ENCODE measurements around the gene SMOC2. TPM values are rescaled to one million over a fixed set of nuclear protein-coding genes. Genes with fewer than 3 reads are reported as not detected.

SMOC2 gene
- polyA plus RNA-seq, 1 of the 3 experiments (the other 2 are of a cell fraction): not detected

- H4K20me1 ChIP-seq (ENCODE audit: insufficient read depth): no peaks in the 10 kb centered on the region
- H3K27ac ChIP-seq (ENCODE audit: low read depth in 2 of 2, low read length in 1 of 2): no peak overlapping the region
- H2AFZ ChIP-seq (ENCODE audit: low read depth): no peak overlapping the region
- H3K9me2 ChIP-seq: no peaks in the 10 kb centered on the region; the same call in 1 of the 2 replicates
- no peak overlapping the region for H3K4me2 ChIP-seq
- no peaks in the 10 kb centered on the region for H3F3A ChIP-seq (replicated peaks; ENCODE audit: insufficient read depth)
- H3K27me3 ChIP-seq (ENCODE audit: insufficient read depth): no peaks in the 10 kb centered on the region
- no peaks in the 10 kb centered on the region for H3K36me3 ChIP-seq (replicated peaks in 1 of 2; ENCODE audit: control insufficient read depth in 1 of 2, insufficient read depth in 2 of 2, low read length in 1 of 2)
- H3K9ac ChIP-seq: no peak overlapping the region
- ChIA-PET POLR2A (no interaction called here), CTCF (no interaction called here)
- no peak for DNase-seq
- H3K4me1 ChIP-seq (ENCODE audit: control insufficient read depth in 1 of 2, insufficient read depth in 2 of 2, low read depth in 1 of 2, low read length in 1 of 2): peaks cover 0 to 7% of the 10 kb centered on the region in 2 experiments; a peak in 1 of 4 replicates
- no peak overlapping the region for H3K4me3 ChIP-seq (ENCODE audit: low read depth in 2 of 2, low read length in 1 of 2)
- TF ChIP-seq USF2 (IDR thresholded peaks at IDR 0.05; ENCODE audit: borderline replicate concordance, low read depth, low read length) (no peak), EZH2phosphoT487 (IDR thresholded peaks at IDR 0.05; ENCODE audit: borderline replicate concordance, low read depth) (no peak), PBX3 (IDR thresholded peaks at IDR 0.05) (no peak), POLR2AphosphoS5 (IDR thresholded peaks at IDR 0.05; ENCODE audit: low read depth, low read length) (no peak), CHD2 (IDR thresholded peaks at IDR 0.05; ENCODE audit: low read length, partially characterized antibody) (no peak)
- TF ChIP-seq, protein P1, sequence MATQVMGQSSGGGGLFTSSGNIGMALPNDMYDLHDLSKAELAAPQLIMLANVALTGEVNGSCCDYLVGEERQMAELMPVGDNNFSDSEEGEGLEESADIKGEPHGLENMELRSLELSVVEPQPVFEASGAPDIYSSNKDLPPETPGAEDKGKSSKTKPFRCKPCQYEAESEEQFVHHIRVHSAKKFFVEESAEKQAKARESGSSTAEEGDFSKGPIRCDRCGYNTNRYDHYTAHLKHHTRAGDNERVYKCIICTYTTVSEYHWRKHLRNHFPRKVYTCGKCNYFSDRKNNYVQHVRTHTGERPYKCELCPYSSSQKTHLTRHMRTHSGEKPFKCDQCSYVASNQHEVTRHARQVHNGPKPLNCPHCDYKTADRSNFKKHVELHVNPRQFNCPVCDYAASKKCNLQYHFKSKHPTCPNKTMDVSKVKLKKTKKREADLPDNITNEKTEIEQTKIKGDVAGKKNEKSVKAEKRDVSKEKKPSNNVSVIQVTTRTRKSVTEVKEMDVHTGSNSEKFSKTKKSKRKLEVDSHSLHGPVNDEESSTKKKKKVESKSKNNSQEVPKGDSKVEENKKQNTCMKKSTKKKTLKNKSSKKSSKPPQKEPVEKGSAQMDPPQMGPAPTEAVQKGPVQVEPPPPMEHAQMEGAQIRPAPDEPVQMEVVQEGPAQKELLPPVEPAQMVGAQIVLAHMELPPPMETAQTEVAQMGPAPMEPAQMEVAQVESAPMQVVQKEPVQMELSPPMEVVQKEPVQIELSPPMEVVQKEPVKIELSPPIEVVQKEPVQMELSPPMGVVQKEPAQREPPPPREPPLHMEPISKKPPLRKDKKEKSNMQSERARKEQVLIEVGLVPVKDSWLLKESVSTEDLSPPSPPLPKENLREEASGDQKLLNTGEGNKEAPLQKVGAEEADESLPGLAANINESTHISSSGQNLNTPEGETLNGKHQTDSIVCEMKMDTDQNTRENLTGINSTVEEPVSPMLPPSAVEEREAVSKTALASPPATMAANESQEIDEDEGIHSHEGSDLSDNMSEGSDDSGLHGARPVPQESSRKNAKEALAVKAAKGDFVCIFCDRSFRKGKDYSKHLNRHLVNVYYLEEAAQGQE (IDR thresholded peaks at IDR 0.05; ENCODE audit: low read depth, low read length): no peak
- no peaks in the 10 kb centered on the region for H3K9me3 ChIP-seq
- 52% methylated on average over 13 of the region's 14 CpGs for WGBS (ENCODE audit: low lambda C conversion rate)
- no peaks in the 10 kb centered on the region for H3K79me2 ChIP-seq (ENCODE audit: insufficient read depth)
These were observed 12.7 kb upstream of the SMOC2 start for GRCh38 chr6:168428052-168428826.

GRCh38 chr6:168428863-168429262, 12.1 kb upstream of the SMOC2 start:
- POLR2A ChIA-PET: no interaction called here

More at GRCh38 chr6:168428863-168429262, 12.1 kb upstream of the SMOC2 start:
- no peaks in the 10 kb centered on the region for H3K9me3 ChIP-seq
- CTCF ChIA-PET: no interaction called here
- no peaks in the 10 kb centered on the region for H3K27me3 ChIP-seq (ENCODE audit: insufficient read depth)
- no peaks in the 10 kb centered on the region for H3K79me2 ChIP-seq (ENCODE audit: insufficient read depth)
- no peak overlapping the region for H2AFZ ChIP-seq (ENCODE audit: low read depth)
- TF ChIP-seq ZBTB33 (IDR thresholded peaks at IDR 0.05; ENCODE audit: borderline replicate concordance, low read depth) (no peak), FOXJ3 (CRISPR knock-in tag; IDR thresholded peaks at IDR 0.05) (no peak), RFX5 (IDR thresholded peaks at IDR 0.05; ENCODE audit: low read length) (no peak), CHD2 (IDR thresholded peaks at IDR 0.05; ENCODE audit: low read length, partially characterized antibody) (no peak), GATA2 (CRISPR knock-in tag; IDR thresholded peaks at IDR 0.05) (no peak)
- H3K4me3 ChIP-seq (ENCODE audit: low read depth in 2 of 2, low read length in 1 of 2): no peak overlapping the region
- H3K4me1 ChIP-seq (ENCODE audit: control insufficient read depth in 1 of 2, insufficient read depth in 2 of 2, low read depth in 1 of 2, low read length in 1 of 2): peaks cover 0 to 7% of the 10 kb centered on the region in 2 experiments; a peak in 1 of 4 replicates
- H3K27ac ChIP-seq (ENCODE audit: low read depth in 2 of 2, low read length in 1 of 2): no peak overlapping the region
- no peak overlapping the region for H3K9ac ChIP-seq
- no peaks in the 10 kb centered on the region; the same call in 1 of the 2 replicates for H3K9me2 ChIP-seq
- H3K36me3 ChIP-seq (replicated peaks in 1 of 2; ENCODE audit: control insufficient read depth in 1 of 2, insufficient read depth in 2 of 2, low read length in 1 of 2): no peaks in the 10 kb centered on the region
- no peak overlapping the region for H3K4me2 ChIP-seq
- 36% methylated on average over 1 of the region's 1 CpG for WGBS (ENCODE audit: low lambda C conversion rate)
- DNase-seq: no peak
- H4K20me1 ChIP-seq (ENCODE audit: insufficient read depth): no peaks in the 10 kb centered on the region
- H3F3A ChIP-seq (replicated peaks; ENCODE audit: insufficient read depth): no peaks in the 10 kb centered on the region
